Hematopoietic multipotent progenitor cell treated with erythropoietin and hydrocortisone succinate and interleukin-3 and kit ligand, for 17 days (in vitro differentiated cells): ENCODE data around the gene MAGI2.
"Not testable (repeated sequence)": the region's sequence is repeated elsewhere in the genome, so short reads cannot be mapped to it uniquely, and the experiment has no call there.

Experiments used
- DNase-seq: peaks from one replicate; pipeline ENCODE4 v3.0.0-alpha.2; 2015; ENCODE audit warnings: low spot score

Gene MAGI2

GRCh38 chr7:79157281-79157680, 296.2 kb downstream of the MAGI2 start:
- no peak for DNase-seq

- no peak for DNase-seq
These were observed 303.6 kb downstream of the MAGI2 start for GRCh38 chr7:79149831-79150230.

- DNase-seq: no peak
These were observed 310.8 kb downstream of the MAGI2 start for GRCh38 chr7:79142706-79143105.

- DNase-seq: no peak
These were observed 312.2 kb downstream of the MAGI2 start for GRCh38 chr7:79141252-79141651.

- DNase-seq: no peak
These were observed 315.5 kb downstream of the MAGI2 start for GRCh38 chr7:79137942-79138341.

- DNase-seq: no peak
These were observed 320.5 kb downstream of the MAGI2 start for GRCh38 chr7:79132844-79133451.

GRCh38 chr7:79130715-79131114, 322.8 kb downstream of the MAGI2 start:
- no peak for DNase-seq

GRCh38 chr7:79124331-79124730, 329.1 kb downstream of the MAGI2 start:
- DNase-seq: no peak

GRCh38 chr7:79118143-79118542, 335.3 kb downstream of the MAGI2 start:
- no peak for DNase-seq

- no peak for DNase-seq
These were observed 357.1 kb downstream of the MAGI2 start for GRCh38 chr7:79096361-79096805.

- no peak for DNase-seq
These were observed 360.0 kb downstream of the MAGI2 start for GRCh38 chr7:79093421-79093820.

GRCh38 chr7:79091661-79092060, 361.8 kb downstream of the MAGI2 start:
- DNase-seq: no peak

- no peak for DNase-seq
These were observed 362.5 kb downstream of the MAGI2 start for GRCh38 chr7:79091011-79091410.

- no peak for DNase-seq
These were observed 362.9 kb downstream of the MAGI2 start for GRCh38 chr7:79090543-79090942.

- DNase-seq: no peak
These were observed 369.0 kb downstream of the MAGI2 start for GRCh38 chr7:79084423-79084822.

- no peak for DNase-seq
These were observed 373.4 kb downstream of the MAGI2 start for GRCh38 chr7:79079919-79080554.

GRCh38 chr7:79078273-79078672, 375.2 kb downstream of the MAGI2 start:
- DNase-seq: no peak

GRCh38 chr7:79071187-79071586, 382.3 kb downstream of the MAGI2 start:
- not testable (repeated sequence) for DNase-seq

GRCh38 chr7:79064187-79064823, 389.2 kb downstream of the MAGI2 start:
- DNase-seq: no peak

GRCh38 chr7:79063019-79063698, 390.3 kb downstream of the MAGI2 start:
- no peak for DNase-seq

- no peak for DNase-seq
These were observed 393.0 kb downstream of the MAGI2 start for GRCh38 chr7:79060498-79060897.

- DNase-seq: no peak
These were observed 397.6 kb downstream of the MAGI2 start for GRCh38 chr7:79055722-79056415.
